Ammon's horn (tissue), 1 donor: ENCODE measurements around the gene SMARCB1.

Experiments
- DNase-seq: peaks from one replicate; pipeline ENCODE4 v3.0.0-alpha.2; 2016; ENCODE audit warnings: low spot score

The SMARCB1 gene

DNA sequence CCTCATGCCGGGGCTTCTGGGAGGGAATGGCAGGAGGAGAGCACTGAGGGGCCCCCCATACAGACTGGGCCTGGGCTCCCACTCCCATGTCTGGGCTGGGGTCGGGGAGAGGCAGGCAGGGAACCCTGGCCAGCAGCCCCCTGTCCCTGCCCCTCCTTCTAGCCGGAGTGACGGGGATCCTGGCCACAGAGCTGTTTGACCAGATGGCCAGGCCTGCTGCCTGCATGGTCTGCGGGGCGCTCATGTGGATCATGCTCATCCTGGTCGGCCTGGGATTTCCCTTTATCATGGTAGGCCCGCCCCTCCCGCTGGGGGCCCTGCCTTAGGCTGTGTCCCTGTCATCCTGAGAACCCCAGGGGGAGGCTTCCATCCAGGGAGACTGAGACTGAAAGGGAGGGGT is 97.4 kb downstream of the SMARCB1 start:
- DNase-seq = no peak
